ENCODE data around the gene GPR83. TPM values are rescaled to one million over a fixed set of nuclear protein-coding genes. Genes with fewer than 3 reads are reported as not detected.

Gene GPR83
- total RNA-seq = 0.16 and 0.17 TPM in 2 replicates

DNA sequence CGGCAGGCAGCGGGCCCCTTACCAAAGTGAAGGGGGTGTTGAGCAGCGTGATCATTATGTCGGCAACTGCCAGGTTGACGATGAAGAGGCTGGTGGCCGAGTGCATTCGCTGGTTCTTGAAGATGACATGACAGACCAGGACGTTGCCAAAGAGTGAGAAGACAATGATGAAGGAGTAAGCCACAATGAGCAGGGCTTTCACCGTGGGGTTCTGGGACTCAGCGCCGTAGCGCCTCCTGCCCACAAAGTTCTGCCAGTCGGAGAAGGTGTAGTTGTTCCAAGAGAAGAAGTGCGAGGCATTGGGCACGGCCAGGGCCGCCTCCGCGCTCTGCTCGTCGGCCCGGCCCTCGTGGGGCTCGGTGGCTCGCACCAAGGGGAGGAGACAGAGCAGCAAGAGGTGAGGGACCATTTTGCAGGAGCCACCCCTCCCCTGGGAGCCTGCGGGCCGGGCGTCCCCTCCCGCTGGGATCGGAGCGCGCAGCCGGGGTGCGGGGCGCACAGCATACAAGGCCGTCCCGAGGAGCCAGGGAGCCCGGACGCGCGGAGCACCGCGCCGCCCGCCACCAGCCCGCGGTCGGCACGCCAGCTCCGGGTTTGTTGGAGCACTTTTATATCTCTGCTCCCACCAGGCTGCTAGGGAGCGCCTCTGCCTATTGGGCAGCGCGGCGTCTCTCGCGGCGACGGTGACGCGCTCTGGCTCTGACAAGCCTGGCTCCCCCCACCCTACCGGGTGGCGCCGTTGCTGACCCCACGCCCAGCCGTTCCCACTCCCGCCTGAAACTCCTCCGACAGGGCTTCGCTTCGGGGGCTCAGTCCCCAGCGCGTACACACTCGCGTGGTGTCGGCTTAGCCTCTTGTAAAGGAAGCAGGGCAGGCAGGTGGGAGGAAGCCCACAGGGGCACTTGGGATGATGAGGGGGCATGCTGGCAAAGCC, at the start of gene GPR83:
GPR83 (minus strand) TSS at position 581 of the 934 bp plus-strand sequence; CDS start at position 409, 172 bp downstream.
- TF ChIP-seq, protein P1, sequence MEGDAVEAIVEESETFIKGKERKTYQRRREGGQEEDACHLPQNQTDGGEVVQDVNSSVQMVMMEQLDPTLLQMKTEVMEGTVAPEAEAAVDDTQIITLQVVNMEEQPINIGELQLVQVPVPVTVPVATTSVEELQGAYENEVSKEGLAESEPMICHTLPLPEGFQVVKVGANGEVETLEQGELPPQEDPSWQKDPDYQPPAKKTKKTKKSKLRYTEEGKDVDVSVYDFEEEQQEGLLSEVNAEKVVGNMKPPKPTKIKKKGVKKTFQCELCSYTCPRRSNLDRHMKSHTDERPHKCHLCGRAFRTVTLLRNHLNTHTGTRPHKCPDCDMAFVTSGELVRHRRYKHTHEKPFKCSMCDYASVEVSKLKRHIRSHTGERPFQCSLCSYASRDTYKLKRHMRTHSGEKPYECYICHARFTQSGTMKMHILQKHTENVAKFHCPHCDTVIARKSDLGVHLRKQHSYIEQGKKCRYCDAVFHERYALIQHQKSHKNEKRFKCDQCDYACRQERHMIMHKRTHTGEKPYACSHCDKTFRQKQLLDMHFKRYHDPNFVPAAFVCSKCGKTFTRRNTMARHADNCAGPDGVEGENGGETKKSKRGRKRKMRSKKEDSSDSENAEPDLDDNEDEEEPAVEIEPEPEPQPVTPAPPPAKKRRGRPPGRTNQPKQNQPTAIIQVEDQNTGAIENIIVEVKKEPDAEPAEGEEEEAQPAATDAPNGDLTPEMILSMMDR (IDR thresholded peaks at IDR 0.05) = no peak
- Mint-ChIP-seq H3K4me3 (no peak within 1 kb of the TSS), H3K36me3 (ENCODE audit: low read depth) (no peaks in the 10 kb centered on the region), H3K9me3 (peaks cover under 1% of the 10 kb centered on the region), H3K27me3 (peaks cover 46% of the 10 kb centered on the region), H3K27ac (no peak within 1 kb of the TSS), H3K4me1 (peaks cover 7% of the 10 kb centered on the region)
- POLR2A ChIA-PET = no interaction called here
- CTCF ChIA-PET = no interaction called here
- intact Hi-C loops (cut with micrococcal nuclease) = no loop called here
- no peak for DNase-seq
- no peak for ATAC-seq (ENCODE audit: low read depth)

DNA sequence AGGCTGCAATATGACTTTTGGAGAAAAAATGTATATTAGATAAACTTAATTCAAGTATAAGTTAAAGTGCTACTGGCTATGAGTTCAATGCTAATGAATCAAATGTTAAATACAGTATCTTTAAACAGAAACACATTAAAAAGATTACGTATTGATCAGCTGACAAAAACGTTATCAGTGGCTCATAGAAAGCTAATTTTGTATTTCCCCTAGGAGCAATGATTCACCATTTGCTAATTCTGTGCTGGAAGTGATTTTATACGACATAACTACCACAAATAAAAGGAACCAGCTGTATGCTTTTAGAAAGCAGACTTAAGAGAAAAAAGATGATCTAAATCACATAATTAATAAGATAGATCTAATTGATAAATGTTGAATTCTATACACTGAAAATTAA, 48.8 kb upstream of the GPR83 start:
- H3K4me1 Mint-ChIP-seq = no peaks in the 10 kb centered on the region
- H3K27ac Mint-ChIP-seq = no peak overlapping the region
- H3K27me3 Mint-ChIP-seq = no peaks in the 10 kb centered on the region
- H3K9me3 Mint-ChIP-seq = peaks cover 9% of the 10 kb centered on the region
- peaks cover 47% of the 10 kb centered on the region for H3K36me3 Mint-ChIP-seq (ENCODE audit: low read depth)
- ChIA-PET POLR2A (no interaction called here), CTCF (no interaction called here)
- TF ChIP-seq, protein P1 (IDR thresholded peaks at IDR 0.05) = no peak
- no peak overlapping the region for H3K4me3 Mint-ChIP-seq
- no peak for ATAC-seq (ENCODE audit: low read depth)
- no peak for DNase-seq
- intact Hi-C loops (cut with micrococcal nuclease) = no loop called here

DNA sequence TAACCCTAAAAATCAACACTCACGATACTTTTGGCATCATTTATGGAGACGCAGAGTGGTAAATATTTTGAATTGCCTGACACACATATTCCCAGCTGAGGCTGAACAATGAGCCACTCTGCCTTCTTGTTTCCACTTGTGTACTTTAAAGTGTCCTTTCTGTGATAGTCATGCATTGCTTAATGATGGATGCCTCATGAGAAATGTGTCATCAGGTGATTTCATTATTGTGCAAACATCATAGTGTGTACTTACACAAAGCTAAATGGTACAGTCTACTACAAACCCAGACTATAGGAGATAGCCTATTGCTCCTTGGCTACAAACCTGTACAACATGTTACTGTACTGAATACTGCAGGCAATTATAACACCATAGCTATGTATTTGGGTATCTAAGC, 48.2 kb upstream of the GPR83 start:
- ATAC-seq (ENCODE audit: low read depth) (no peak), DNase-seq (no peak)
- no peaks in the 10 kb centered on the region for H3K27me3 Mint-ChIP-seq
- TF ChIP-seq, protein P1 (IDR thresholded peaks at IDR 0.05) = no peak
- no peak overlapping the region for H3K27ac Mint-ChIP-seq
- H3K36me3 Mint-ChIP-seq (ENCODE audit: low read depth) = peaks cover 47% of the 10 kb centered on the region
- intact Hi-C loops (cut with micrococcal nuclease) = no loop called here
- ChIA-PET CTCF (no interaction called here), POLR2A (no interaction called here)
- peaks cover 9% of the 10 kb centered on the region for H3K9me3 Mint-ChIP-seq
- no peak overlapping the region for H3K4me3 Mint-ChIP-seq
- no peaks in the 10 kb centered on the region for H3K4me1 Mint-ChIP-seq

DNA sequence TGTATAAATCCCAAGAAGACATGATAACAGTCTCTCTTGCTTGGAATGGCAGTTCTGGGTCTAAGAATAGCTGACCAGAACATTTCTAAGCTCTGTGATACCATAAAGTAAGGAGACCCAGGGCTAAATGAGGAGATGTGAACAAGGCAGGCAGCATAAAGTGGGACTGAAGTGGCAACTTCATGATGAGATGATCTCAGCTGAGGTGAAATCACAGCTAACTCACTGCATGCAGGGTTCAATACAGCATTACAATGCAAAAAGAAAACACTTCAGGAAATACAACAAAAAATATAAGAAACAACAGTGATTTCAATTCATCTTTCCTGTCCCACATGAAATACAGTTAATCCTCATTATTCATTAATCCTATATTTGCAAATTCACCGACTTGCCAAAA, 47.8 kb upstream of the GPR83 start:
- intact Hi-C loops (cut with micrococcal nuclease) = no loop called here
- H3K27me3 Mint-ChIP-seq = no peaks in the 10 kb centered on the region
- peaks cover 51% of the 10 kb centered on the region for H3K36me3 Mint-ChIP-seq (ENCODE audit: low read depth)
- no peaks in the 10 kb centered on the region for H3K4me1 Mint-ChIP-seq
- CTCF ChIA-PET = no interaction called here
- DNase-seq (no peak), ATAC-seq (ENCODE audit: low read depth) (no peak)
- TF ChIP-seq, protein P1 (IDR thresholded peaks at IDR 0.05) = no peak
- H3K4me3 Mint-ChIP-seq = no peak overlapping the region
- H3K27ac Mint-ChIP-seq = no peak overlapping the region
- POLR2A ChIA-PET = no interaction called here
- peaks cover 9% of the 10 kb centered on the region for H3K9me3 Mint-ChIP-seq

DNA sequence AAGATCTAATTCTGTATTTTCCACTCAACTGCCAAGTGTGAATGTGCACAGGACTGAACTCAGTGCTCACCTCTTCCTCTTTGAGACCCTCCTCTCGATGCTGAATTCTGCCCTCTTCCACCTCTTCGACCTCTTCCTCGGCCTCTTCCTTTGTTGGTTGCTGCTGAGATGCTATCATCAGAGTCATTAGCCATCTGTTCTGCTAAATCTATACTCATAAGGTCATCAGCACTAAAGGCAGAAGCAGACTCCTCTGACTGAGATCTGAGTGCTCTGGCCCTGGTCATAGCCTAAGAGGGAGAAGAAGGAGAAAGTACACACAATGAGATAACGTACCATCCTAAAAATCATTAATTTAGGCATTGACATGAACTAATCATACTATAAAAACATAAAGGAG, 45.9 kb upstream of the GPR83 start:
- Mint-ChIP-seq H3K4me1 (no peaks in the 10 kb centered on the region), H3K27me3 (no peaks in the 10 kb centered on the region), H3K36me3 (ENCODE audit: low read depth) (peaks cover 56% of the 10 kb centered on the region), H3K27ac (no peak overlapping the region), H3K9me3 (no peaks in the 10 kb centered on the region), H3K4me3 (no peak overlapping the region)
- ATAC-seq (ENCODE audit: low read depth) (no peak), DNase-seq (no peak)
- ChIA-PET CTCF (no interaction called here), POLR2A (no interaction called here)
- intact Hi-C loops (cut with micrococcal nuclease) = no loop called here
- TF ChIP-seq, protein P1 (IDR thresholded peaks at IDR 0.05) = no peak

Measured in activated B cell treated with CpG ODN at 0.5 μM for 24 hours (primary cell).